Renal cortex interstitium (tissue), 11 donors: ENCODE data around the gene COMP. TPM values are rescaled to one million over a fixed set of nuclear protein-coding genes. Genes with fewer than 3 reads are reported as not detected.

ENCODE experiments used
- DNase-seq, 11 donors: peaks; one replicate each; pipeline ENCODE4 v3.0.0-alpha.2; 2013; ENCODE audit warnings: low read depth in 9 of 11, low spot score in 4 of 11; ENCODE audit errors: extremely low read depth in 1 of 11
- polyA plus RNA-seq, 3 donors: library from polyadenylated mRNA; unstranded; fragments of 120-200 nt; gene quantifications; one replicate each; pipeline ENCODE4 v1.2.1, GENCODE V29; 2013; ENCODE audit not compliant: insufficient read length in 3 of 3

The COMP gene
- polyA plus RNA-seq, 3 donors = 0.13 to 0.76 (median 0.14) TPM

GRCh38 chr19:18789422-18789869, 1.7 kb downstream of the COMP start:
- no peak for DNase-seq

- no peak for DNase-seq
Measured at GRCh38 chr19:18788529-18789421, 2.3 kb downstream of the COMP start.

GRCh38 chr19:18785179-18786124, 5.7 kb downstream of the COMP start:
- DNase-seq = peak in 5 of 11 donors; percentile 39 to 51 (median 51)

GRCh38 chr19:18784786-18785120, 6.4 kb downstream of the COMP start:
- DNase-seq = no peak

- DNase-seq = no peak
Measured at GRCh38 chr19:18783958-18784785, 6.9 kb downstream of the COMP start.

- DNase-seq = no peak
Measured at GRCh38 chr19:18782559-18783225, 8.4 kb downstream of the COMP start.

GRCh38 chr19:18781885-18782527, 9.1 kb downstream of the COMP start:
- no peak for DNase-seq

- DNase-seq = no peak
Measured at GRCh38 chr19:18781047-18781600, 10.0 kb downstream of the COMP start.

- no peak for DNase-seq
Measured at GRCh38 chr19:18780631-18781030, 10.5 kb downstream of the COMP start.

GRCh38 chr19:18780081-18780480, 11.0 kb downstream of the COMP start:
- DNase-seq = no peak

GRCh38 chr19:18778826-18779495, 12.1 kb downstream of the COMP start:
- no peak for DNase-seq

- DNase-seq = no peak
Measured at GRCh38 chr19:18778076-18778389, 13.1 kb downstream of the COMP start.

- no peak for DNase-seq
Measured at GRCh38 chr19:18777301-18778075, 13.6 kb downstream of the COMP start.

- no peak for DNase-seq
Measured at GRCh38 chr19:18776736-18777135, 14.4 kb downstream of the COMP start.

GRCh38 chr19:18776288-18776594, 14.9 kb downstream of the COMP start:
- DNase-seq = no peak

- no peak for DNase-seq
Measured at GRCh38 chr19:18775586-18776287, 15.4 kb downstream of the COMP start.
